GM19463 (cell line): ENCODE data around the gene SLC25A21.

Experiments used
- ATAC-seq: cut with Tn5 transposase; IDR thresholded peaks from one replicate; pipeline ENCODE4 v1.9.1; 2021; ENCODE audit warnings: mild to moderate bottlenecking, moderate library complexity; ENCODE audit not compliant: unreplicated experiment

Gene SLC25A21

GRCh38 chr14:37048666-37049071 is 123.7 kb downstream of the SLC25A21 start:
- ATAC-seq = no peak

- no peak for ATAC-seq
Observed at GRCh38 chr14:37047996-37048395, 124.4 kb downstream of the SLC25A21 start.

- no peak for ATAC-seq
Observed at GRCh38 chr14:37047226-37047625, 125.2 kb downstream of the SLC25A21 start.

- ATAC-seq = no peak
Observed at GRCh38 chr14:37046815-37047214, 125.6 kb downstream of the SLC25A21 start.

- no peak for ATAC-seq
Observed at GRCh38 chr14:37045340-37046061, 126.9 kb downstream of the SLC25A21 start.

- no peak for ATAC-seq
Observed at GRCh38 chr14:37037636-37038387, 134.6 kb downstream of the SLC25A21 start.

GRCh38 chr14:37036669-37037341 is 135.6 kb downstream of the SLC25A21 start:
- ATAC-seq = no peak

- no peak for ATAC-seq
Observed at GRCh38 chr14:37035401-37035800, 137.0 kb downstream of the SLC25A21 start.

- ATAC-seq = no peak
Observed at GRCh38 chr14:37034410-37035285, 137.8 kb downstream of the SLC25A21 start.

GRCh38 chr14:37032863-37033262 is 139.5 kb downstream of the SLC25A21 start:
- ATAC-seq = no peak

- ATAC-seq = no peak
Observed at GRCh38 chr14:37027188-37027824, 145.1 kb downstream of the SLC25A21 start.

- no peak for ATAC-seq
Observed at GRCh38 chr14:37023875-37024565, 148.4 kb downstream of the SLC25A21 start.

- ATAC-seq = no peak
Observed at GRCh38 chr14:37021390-37021789, 151.0 kb downstream of the SLC25A21 start.

GRCh38 chr14:37019488-37019887 is 152.9 kb downstream of the SLC25A21 start:
- ATAC-seq = no peak

- no peak for ATAC-seq
Observed at GRCh38 chr14:37018571-37019240, 153.7 kb downstream of the SLC25A21 start.

GRCh38 chr14:37013078-37013477 is 159.3 kb downstream of the SLC25A21 start:
- ATAC-seq = no peak

- no peak for ATAC-seq
Observed at GRCh38 chr14:36998686-36999085, 173.7 kb downstream of the SLC25A21 start.

- no peak for ATAC-seq
Observed at GRCh38 chr14:36997843-36998242, 174.6 kb downstream of the SLC25A21 start.
